H7 (cell line): Measurements from ENCODE around the gene HELZ. TPM values are rescaled to one million over a fixed set of nuclear protein-coding genes. Genes with fewer than 3 reads are reported as not detected.
"Not testable (repeated sequence)": the region's sequence is repeated elsewhere in the genome, so short reads cannot be mapped to it uniquely, and the experiment has no call there.

Experiments
- DNase-seq: peaks from one replicate; pipeline ENCODE4 v3.0.0; 2012
- H3K27me3 ChIP-seq: 2 replicates; pipeline ENCODE4 v1.6.0; 2011; ENCODE audit warnings: mild to moderate bottlenecking, low read length; ENCODE audit not compliant: control insufficient read depth, insufficient read depth
- H3K36me3 ChIP-seq: replicated peaks from 2 replicates; pipeline ENCODE4 v1.5.1; 2011; ENCODE audit warnings: low read length; ENCODE audit not compliant: control insufficient read depth, insufficient read depth
- H3K4me3 ChIP-seq: 2 replicates; pipeline ENCODE4 v1.5.1; 2011; ENCODE audit warnings: low read depth, mild to moderate bottlenecking, control low read depth, low read length, moderate library complexity; ENCODE audit not compliant: insufficient read depth
- total RNA-seq: library from RNA; depleted of rRNA; stranded (reverse); fragments of >200 nt; shearing (Covaris generic); gene quantifications from 2 replicates; pipeline ENCODE4 v1.2.3, GENCODE V29; 2014

The HELZ gene
- total RNA-seq, 1 experiment from 2014 or later = 15.6 TPM

- no peak for DNase-seq
- Histone ChIP-seq H3K4me3 (no peak overlapping the region), H3K36me3 (peaks cover 2% of the 10 kb centered on the region)
Measured at GRCh38 chr17:67202503-67202902, 42.5 kb downstream of the HELZ start.

GRCh38 chr17:67200727-67201301 lies 44.2 kb downstream of the HELZ start:
- no peak overlapping the region for H3K4me3 ChIP-seq
- no peaks in the 10 kb centered on the region for H3K27me3 ChIP-seq
- peaks cover 3% of the 10 kb centered on the region for H3K36me3 ChIP-seq
- peak; percentile 20 for DNase-seq

More at GRCh38 chr17:67202503-67202902, 42.5 kb downstream of the HELZ start:
- H3K27me3 ChIP-seq = no peaks in the 10 kb centered on the region

DNA sequence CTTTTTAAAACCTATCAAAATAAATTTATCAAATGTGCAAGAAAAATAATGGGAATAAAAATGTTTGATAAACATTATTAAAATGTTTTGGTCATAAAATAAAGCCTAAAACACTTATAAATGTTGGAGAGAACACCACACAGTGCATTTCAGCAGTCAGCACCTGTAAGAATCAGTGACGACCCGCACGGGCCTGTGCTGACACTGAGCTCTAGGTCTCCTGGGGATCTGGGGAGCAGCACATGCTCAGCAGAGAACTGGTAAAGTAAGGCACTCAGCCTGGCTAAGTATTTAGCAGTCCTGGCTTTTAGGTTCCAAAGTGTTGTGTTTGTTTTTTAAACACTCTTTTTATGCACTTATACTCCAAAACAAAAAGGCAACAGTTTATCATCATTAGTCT lies 46.9 kb downstream of the HELZ start:
- Histone ChIP-seq H3K27me3 (no peaks in the 10 kb centered on the region), H3K36me3 (peaks cover 3% of the 10 kb centered on the region), H3K4me3 (no peak overlapping the region)
- DNase-seq = no peak

DNA sequence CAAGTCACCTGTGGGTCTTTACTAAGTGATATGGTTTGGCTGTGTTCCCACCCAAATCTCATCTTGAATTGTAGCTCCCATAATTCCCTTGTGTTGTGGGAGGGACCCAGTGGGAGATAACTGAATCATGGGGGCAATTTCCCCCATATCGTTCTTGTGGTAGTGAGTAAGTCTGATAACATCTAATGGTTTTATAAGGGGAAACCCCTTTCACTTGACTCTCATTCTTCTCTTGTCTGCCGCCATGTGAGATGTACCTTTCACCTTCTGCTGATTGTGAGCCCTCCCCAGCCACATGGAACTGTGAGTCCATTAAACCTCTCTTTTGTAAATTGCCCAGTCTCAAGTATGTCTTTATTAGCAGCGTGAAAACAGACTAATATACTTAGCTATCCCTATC lies 48.0 kb downstream of the HELZ start:
- DNase-seq, H3K27me3 ChIP-seq, H3K36me3 ChIP-seq, H3K4me3 ChIP-seq: not testable (repeated sequence)

DNA sequence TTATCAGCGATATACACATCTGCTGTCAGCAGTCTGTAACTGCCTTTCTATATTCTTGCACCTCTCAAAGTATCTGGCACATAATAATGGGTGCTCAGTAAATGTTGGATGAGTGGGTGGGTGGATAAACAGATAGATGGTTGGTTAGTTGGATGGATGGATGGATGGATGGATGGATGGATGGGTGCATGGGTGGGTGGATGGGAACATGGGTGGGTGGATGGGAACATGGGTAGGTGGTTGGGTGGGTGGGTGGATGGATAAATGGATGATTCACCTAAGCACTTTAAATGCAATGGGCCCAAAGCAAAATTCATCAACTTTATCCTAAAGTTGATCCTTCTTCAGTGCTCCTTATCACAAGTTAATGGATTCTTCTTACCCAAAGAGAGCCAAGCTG lies 48.6 kb downstream of the HELZ start:
- H3K4me3 ChIP-seq = no peak overlapping the region
- DNase-seq = no peak
- no peaks in the 10 kb centered on the region for H3K27me3 ChIP-seq
- peaks cover 3% of the 10 kb centered on the region for H3K36me3 ChIP-seq

DNA sequence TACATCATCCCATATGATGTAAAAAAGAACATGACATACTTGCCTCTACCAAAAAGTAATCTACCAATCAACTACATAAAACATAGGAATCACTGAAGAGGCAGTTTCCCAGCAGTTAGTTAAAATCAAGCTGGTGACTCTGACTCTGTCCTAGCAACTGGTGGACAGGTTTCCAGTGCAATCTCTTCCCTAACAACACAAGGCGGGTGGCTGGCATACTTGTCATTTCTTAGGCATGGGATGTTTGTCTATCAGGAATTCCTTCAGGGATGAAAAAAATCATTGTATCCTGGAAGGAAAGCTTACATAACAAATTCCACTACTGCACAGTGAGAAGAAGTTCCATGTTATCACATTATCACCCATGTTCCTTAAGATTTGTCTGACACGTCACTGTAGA lies 50.9 kb downstream of the HELZ start:
- no peak overlapping the region for H3K4me3 ChIP-seq
- no peaks in the 10 kb centered on the region for H3K27me3 ChIP-seq
- no peak for DNase-seq
- peaks cover 1% of the 10 kb centered on the region for H3K36me3 ChIP-seq

- no peak for DNase-seq
- H3K27me3 ChIP-seq = no peaks in the 10 kb centered on the region
- no peak overlapping the region for H3K4me3 ChIP-seq
- H3K36me3 ChIP-seq = no peaks in the 10 kb centered on the region; the same call in 1 of the 2 replicates
Measured at GRCh38 chr17:67187927-67188326, 57.1 kb downstream of the HELZ start.

DNA sequence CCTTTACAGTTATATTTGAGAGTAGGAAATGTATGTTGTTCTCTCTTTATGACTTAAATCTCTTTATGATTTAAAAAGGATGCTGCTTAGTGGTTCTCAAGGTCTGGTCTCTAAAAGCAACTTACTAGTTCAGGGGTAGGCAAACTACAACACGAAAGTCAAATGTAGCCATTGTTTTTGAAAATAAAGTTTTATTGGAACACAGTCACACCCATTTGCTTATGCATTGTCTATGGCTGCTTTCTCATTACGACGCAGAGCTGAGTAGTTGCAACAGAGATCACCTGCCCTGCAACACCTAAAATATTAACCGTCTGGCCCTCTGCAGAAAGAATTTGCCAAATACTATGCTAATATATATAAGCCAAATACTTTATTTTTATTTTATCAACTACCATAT lies 58.2 kb downstream of the HELZ start:
- no peak for DNase-seq
- Histone ChIP-seq H3K36me3 (no peaks in the 10 kb centered on the region; the same call in 1 of the 2 replicates), H3K4me3 (no peak overlapping the region), H3K27me3 (no peaks in the 10 kb centered on the region)

DNA sequence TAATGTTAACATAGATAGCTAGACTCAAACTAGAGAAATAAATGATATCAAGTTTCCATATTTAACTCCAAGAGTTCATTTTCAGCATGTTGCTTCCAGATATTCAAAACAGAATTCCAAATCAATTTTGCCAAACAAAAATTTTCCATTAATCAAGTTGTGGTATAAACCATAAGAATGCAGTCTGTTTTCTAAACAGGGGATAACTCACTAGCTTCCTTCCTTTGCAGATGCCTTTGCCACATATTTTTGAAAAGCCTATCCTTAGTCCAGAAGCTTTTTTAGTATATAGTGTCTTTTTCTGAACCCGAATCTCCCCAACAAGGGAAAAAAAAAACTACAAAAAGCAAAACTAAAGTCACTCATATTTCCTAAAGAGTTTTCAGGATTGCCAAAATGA lies 61.5 kb downstream of the HELZ start:
- Histone ChIP-seq H3K4me3 (no peak overlapping the region), H3K27me3 (no peaks in the 10 kb centered on the region), H3K36me3 (no peaks in the 10 kb centered on the region; the same call in 1 of the 2 replicates)
- DNase-seq = no peak

DNA sequence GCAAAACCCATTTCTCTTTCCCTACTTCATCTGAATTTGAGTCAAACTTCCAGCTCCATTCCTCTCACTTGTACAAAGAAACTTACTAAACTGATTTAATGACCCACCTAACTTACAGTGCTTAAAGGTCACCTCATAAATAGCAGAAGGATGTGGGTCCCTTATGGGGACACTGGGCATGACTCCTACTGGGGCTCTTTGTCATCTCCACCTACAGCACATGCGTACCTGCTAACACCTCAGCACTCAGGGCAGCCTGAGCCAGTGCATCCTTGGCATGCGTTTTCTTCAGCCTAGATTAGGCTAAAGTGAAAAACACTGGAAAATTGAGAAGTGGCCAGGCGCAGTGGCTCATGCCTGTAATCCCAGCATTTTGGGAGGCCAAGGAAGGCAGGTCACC lies 63.2 kb downstream of the HELZ start:
- no peak overlapping the region for H3K4me3 ChIP-seq
- no peak for DNase-seq
- H3K27me3 ChIP-seq = no peaks in the 10 kb centered on the region
- H3K36me3 ChIP-seq = no peaks in the 10 kb centered on the region; the same call in none of the 2 replicates

GRCh38 chr17:67180275-67180674 lies 64.7 kb downstream of the HELZ start:
- H3K36me3 ChIP-seq = no peaks in the 10 kb centered on the region; the same call in none of the 2 replicates
- H3K27me3 ChIP-seq = no peaks in the 10 kb centered on the region
- DNase-seq = no peak
- H3K4me3 ChIP-seq = no peak overlapping the region

DNA sequence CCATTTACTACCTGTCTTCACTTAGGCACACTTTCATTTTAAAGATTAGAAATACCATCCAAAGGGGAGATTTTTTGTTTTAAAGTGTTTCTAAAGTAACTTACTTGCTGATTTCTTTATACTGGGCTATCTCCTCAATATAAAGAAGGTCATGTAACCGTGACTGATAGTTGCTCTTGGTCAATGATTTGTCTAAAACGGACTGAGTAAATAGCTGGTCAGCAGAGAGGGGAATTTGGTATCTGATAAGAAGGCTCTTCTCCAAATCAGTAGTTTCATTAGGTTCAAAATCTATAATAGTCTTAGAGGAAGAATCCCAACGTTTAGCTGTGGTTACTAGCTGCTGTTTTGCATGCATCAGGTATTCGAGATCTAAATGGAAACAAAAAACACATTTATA lies 66.4 kb downstream of the HELZ start:
- Histone ChIP-seq H3K36me3 (no peaks in the 10 kb centered on the region; the same call in none of the 2 replicates), H3K27me3 (no peaks in the 10 kb centered on the region), H3K4me3 (no peak overlapping the region)
- DNase-seq = no peak

GRCh38 chr17:67177732-67178131 lies 67.3 kb downstream of the HELZ start:
- DNase-seq = no peak
- Histone ChIP-seq H3K27me3 (no peaks in the 10 kb centered on the region), H3K36me3 (no peaks in the 10 kb centered on the region; the same call in none of the 2 replicates)

GRCh38 chr17:67174190-67174589 lies 70.8 kb downstream of the HELZ start:
- Histone ChIP-seq H3K36me3 (no peaks in the 10 kb centered on the region; the same call in none of the 2 replicates), H3K27me3 (no peaks in the 10 kb centered on the region)
- DNase-seq = no peak

More at GRCh38 chr17:67177732-67178131, 67.3 kb downstream of the HELZ start:
- H3K4me3 ChIP-seq = no peak overlapping the region

DNA sequence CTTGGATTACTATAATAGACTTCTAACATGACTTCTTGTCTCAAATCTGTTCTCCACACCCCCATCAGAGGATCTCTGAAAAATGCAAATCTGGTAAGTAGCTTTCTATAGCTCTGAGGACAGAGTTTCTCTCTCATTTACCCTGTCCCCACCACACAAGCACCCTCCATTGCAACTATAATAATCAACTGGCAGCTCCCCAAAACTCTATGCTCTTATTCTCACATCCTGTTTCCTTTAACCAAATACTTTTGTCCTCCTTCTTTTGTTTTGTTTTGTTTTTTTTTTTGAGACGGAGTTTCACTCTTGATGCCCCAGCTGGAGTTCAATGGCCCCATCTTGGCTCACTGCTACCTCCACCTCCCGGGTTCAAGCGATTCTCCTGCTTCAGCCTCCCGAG lies 73.4 kb downstream of the HELZ start:
- DNase-seq = no peak
- H3K36me3 ChIP-seq = no peaks in the 10 kb centered on the region; the same call in 1 of the 2 replicates
- no peak overlapping the region for H3K4me3 ChIP-seq
- H3K27me3 ChIP-seq = no peaks in the 10 kb centered on the region

More at GRCh38 chr17:67174190-67174589, 70.8 kb downstream of the HELZ start:
- H3K4me3 ChIP-seq = no peak overlapping the region

DNA sequence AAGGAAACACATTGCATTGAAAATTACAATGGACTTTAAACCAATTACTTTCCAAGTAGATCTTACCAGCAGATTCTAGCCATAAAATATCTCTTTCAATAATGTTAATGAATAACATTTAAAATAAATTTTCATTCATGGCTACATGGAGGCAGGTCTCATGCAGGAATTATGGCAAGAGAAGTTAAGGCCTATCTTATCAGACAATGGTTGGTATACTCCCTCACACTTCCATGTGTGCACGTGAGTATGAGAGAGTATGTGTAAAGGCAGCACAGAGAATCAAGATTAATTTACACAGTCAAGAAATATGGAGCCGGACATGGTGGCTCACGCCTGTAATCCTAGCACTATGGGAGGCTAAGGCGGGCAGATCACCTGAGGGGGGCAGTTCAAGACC lies 76.5 kb downstream of the HELZ start:
- H3K36me3 ChIP-seq = peaks cover 3% of the 10 kb centered on the region; the same call in 1 of the 2 replicates
- H3K27me3 ChIP-seq = no peaks in the 10 kb centered on the region
- no peak overlapping the region for H3K4me3 ChIP-seq
- DNase-seq = no peak
